ENCODE measurements around the gene KCNG2. TPM values are rescaled to one million over a fixed set of nuclear protein-coding genes. Genes with fewer than 3 reads are reported as not detected.

KCNG2 gene
- total and polyA plus RNA-seq, 4 donors: 0.03 to 0.23 (median 0.08) TPM; not detected in 1

DNA sequence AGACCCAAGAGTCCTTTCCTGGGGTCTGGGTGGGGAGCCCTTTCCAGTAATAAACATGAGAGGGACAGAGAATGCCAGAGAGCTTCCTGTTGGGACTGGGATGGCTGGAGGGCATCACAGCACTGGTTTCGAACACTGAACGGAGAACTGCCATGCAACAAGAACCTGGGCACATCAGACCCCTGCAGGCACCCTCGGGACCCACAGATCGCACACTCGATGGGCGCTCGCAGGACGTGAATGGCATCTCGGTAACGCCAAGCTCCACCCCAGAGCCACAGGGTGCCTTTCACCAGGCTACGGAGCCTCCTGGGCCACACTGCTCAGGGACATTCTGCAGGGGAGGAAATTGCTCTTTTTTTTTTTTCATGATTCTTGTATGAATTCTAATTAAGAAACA, 128.6 kb downstream of the KCNG2 start:
- Histone ChIP-seq H3K27me3 (ENCODE audit: control insufficient read depth in 4 of 4, insufficient read depth in 4 of 4, low read length in 3 of 4) (no peaks in the 10 kb centered on the region), H3K4me1 (ENCODE audit: control insufficient read depth in 4 of 4, insufficient read depth in 4 of 4, low read length in 3 of 4) (peaks cover 0 to 8% (median 2%) of the 10 kb centered on the region in 4 donors), H3K36me3 (ENCODE audit: control insufficient read depth in 4 of 4, insufficient read depth in 3 of 4, low read depth in 1 of 4, low read length in 3 of 4) (peaks cover 0 to 49% (median 38%) of the 10 kb centered on the region in 4 donors), H3K9ac (ENCODE audit: low read depth in 1 of 2, low read length in 2 of 2) (no peak overlapping the region), H3K9me3 (ENCODE audit: control insufficient read depth in 4 of 4, low read length in 3 of 4) (peaks cover 0 to 3% (median 2%) of the 10 kb centered on the region in 4 donors), H3K27ac (ENCODE audit: low read depth in 1 of 2, low read length in 2 of 2) (no peak overlapping the region), H3K4me3 (ENCODE audit: low read depth in 1 of 3, low read length in 3 of 3) (no peak overlapping the region)
- DNase-seq (ENCODE audit: low spot score): peak; percentile 13
- WGBS: 95% methylated on average over 11 of the region's 11 CpGs
- TF ChIP-seq JUND (IDR thresholded peaks at IDR 0.05): no peak
- no peak for TF ChIP-seq RAD21 (IDR thresholded peaks at IDR 0.05)
- TF ChIP-seq NR2F2 (IDR thresholded peaks at IDR 0.05): no peak
- TF ChIP-seq, protein P1, sequence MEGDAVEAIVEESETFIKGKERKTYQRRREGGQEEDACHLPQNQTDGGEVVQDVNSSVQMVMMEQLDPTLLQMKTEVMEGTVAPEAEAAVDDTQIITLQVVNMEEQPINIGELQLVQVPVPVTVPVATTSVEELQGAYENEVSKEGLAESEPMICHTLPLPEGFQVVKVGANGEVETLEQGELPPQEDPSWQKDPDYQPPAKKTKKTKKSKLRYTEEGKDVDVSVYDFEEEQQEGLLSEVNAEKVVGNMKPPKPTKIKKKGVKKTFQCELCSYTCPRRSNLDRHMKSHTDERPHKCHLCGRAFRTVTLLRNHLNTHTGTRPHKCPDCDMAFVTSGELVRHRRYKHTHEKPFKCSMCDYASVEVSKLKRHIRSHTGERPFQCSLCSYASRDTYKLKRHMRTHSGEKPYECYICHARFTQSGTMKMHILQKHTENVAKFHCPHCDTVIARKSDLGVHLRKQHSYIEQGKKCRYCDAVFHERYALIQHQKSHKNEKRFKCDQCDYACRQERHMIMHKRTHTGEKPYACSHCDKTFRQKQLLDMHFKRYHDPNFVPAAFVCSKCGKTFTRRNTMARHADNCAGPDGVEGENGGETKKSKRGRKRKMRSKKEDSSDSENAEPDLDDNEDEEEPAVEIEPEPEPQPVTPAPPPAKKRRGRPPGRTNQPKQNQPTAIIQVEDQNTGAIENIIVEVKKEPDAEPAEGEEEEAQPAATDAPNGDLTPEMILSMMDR (IDR thresholded peaks at IDR 0.05; ENCODE audit: low read depth, low read length, missing input control): no peak
- TF ChIP-seq YY1 (IDR thresholded peaks at IDR 0.05): no peak
- no peak for TF ChIP-seq FOXA2 (IDR thresholded peaks at IDR 0.05)
- no peak for TF ChIP-seq HNF4G (IDR thresholded peaks at IDR 0.05)
- no peak for TF ChIP-seq ZBTB33 (IDR thresholded peaks at IDR 0.05)
- TF ChIP-seq TAF1 (conservative IDR thresholded peaks at IDR 0.05): no peak
- TF ChIP-seq, protein P2, sequence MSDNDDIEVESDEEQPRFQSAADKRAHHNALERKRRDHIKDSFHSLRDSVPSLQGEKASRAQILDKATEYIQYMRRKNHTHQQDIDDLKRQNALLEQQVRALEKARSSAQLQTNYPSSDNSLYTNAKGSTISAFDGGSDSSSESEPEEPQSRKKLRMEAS (IDR thresholded peaks at IDR 0.05): no peak
- no peak for TF ChIP-seq SP1 (IDR thresholded peaks at IDR 0.05)
- TF ChIP-seq EGR1 (IDR thresholded peaks at IDR 0.05; ENCODE audit: low read depth in 2 of 2): no peak
- TF ChIP-seq GABPA (IDR thresholded peaks at IDR 0.05 in 1 of 2, conservative IDR thresholded peaks at IDR 0.05 in 1 of 2): no peak
- TF ChIP-seq FOXA1 (IDR thresholded peaks at IDR 0.05): no peak

DNA sequence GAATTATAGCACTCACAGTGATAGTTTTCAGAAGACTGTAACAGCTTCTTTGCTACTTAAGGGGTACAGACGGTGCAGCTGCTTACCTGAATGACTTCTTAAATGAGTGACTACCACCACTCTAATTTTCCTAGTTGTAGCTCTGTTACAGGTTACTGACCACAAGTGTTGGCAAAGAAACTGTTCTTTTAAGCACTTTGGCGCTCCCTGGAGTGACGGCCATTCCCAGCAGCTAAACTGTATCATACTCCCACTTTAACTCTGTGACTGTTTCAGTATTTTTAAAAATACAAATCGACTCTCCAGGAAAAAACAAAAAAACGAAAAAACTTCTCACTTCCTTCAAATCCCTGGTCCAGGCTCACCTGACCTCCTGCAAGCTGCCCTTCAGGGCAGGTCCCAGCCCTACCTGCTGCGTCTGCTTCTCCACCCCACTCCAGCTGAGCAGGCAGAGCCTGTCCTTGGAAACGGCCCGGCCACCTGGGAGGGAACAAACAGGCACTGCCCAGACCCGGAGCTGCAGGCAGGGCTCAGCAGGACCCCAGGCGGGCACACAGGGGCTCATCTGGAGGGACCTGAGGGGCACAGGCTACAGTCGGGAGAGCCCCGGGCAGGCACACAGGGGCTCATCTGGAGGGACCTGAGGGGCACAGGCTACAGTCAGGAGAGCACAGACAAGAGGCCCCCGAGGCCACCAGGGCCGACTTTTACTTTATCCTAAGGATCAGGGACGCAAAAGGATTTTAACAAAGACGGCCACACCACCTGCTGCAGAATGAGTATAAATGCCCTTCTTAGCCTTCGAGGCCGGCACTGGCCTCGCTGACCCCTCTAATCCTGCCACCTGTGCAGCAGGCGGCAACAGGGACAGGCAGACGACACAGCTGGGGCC, 129.2 kb downstream of the KCNG2 start:
- Histone ChIP-seq H3K27me3 (ENCODE audit: control insufficient read depth in 4 of 4, insufficient read depth in 4 of 4, low read length in 3 of 4) (no peaks in the 10 kb centered on the region), H3K27ac (ENCODE audit: low read depth in 1 of 2, low read length in 2 of 2) (no peak overlapping the region), H3K4me3 (ENCODE audit: low read depth in 1 of 3, low read length in 3 of 3) (no peak overlapping the region), H3K9me3 (ENCODE audit: control insufficient read depth in 4 of 4, low read length in 3 of 4) (peaks cover 0 to 3% (median 2%) of the 10 kb centered on the region in 4 donors), H3K9ac (ENCODE audit: low read depth in 1 of 2, low read length in 2 of 2) (no peak overlapping the region), H3K4me1 (ENCODE audit: control insufficient read depth in 4 of 4, insufficient read depth in 4 of 4, low read length in 3 of 4) (peaks cover 0 to 8% (median 2%) of the 10 kb centered on the region in 4 donors), H3K36me3 (ENCODE audit: control insufficient read depth in 4 of 4, insufficient read depth in 3 of 4, low read depth in 1 of 4, low read length in 3 of 4) (peaks cover 3 to 48% (median 38%) of the 10 kb centered on the region in 4 donors)
- TF ChIP-seq FOXA2 (IDR thresholded peaks at IDR 0.05) (no peak), ATF3 (IDR thresholded peaks at IDR 0.05) (no peak), SP1 (IDR thresholded peaks at IDR 0.05) (no peak), YY1 (IDR thresholded peaks at IDR 0.05) (no peak), HNF4A (conservative IDR thresholded peaks at IDR 0.05) (no peak), RXRA (IDR thresholded peaks at IDR 0.05) (no peak), RAD21 (IDR thresholded peaks at IDR 0.05) (no peak), FOXA1 (IDR thresholded peaks at IDR 0.05) (no peak), GABPA (IDR thresholded peaks at IDR 0.05 in 1 of 2, conservative IDR thresholded peaks at IDR 0.05 in 1 of 2) (no peak)
- TF ChIP-seq, protein P2 (IDR thresholded peaks at IDR 0.05): no peak
- TF ChIP-seq, protein P3, sequence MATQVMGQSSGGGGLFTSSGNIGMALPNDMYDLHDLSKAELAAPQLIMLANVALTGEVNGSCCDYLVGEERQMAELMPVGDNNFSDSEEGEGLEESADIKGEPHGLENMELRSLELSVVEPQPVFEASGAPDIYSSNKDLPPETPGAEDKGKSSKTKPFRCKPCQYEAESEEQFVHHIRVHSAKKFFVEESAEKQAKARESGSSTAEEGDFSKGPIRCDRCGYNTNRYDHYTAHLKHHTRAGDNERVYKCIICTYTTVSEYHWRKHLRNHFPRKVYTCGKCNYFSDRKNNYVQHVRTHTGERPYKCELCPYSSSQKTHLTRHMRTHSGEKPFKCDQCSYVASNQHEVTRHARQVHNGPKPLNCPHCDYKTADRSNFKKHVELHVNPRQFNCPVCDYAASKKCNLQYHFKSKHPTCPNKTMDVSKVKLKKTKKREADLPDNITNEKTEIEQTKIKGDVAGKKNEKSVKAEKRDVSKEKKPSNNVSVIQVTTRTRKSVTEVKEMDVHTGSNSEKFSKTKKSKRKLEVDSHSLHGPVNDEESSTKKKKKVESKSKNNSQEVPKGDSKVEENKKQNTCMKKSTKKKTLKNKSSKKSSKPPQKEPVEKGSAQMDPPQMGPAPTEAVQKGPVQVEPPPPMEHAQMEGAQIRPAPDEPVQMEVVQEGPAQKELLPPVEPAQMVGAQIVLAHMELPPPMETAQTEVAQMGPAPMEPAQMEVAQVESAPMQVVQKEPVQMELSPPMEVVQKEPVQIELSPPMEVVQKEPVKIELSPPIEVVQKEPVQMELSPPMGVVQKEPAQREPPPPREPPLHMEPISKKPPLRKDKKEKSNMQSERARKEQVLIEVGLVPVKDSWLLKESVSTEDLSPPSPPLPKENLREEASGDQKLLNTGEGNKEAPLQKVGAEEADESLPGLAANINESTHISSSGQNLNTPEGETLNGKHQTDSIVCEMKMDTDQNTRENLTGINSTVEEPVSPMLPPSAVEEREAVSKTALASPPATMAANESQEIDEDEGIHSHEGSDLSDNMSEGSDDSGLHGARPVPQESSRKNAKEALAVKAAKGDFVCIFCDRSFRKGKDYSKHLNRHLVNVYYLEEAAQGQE (IDR thresholded peaks at IDR 0.05): no peak
- TF ChIP-seq, protein P1 (IDR thresholded peaks at IDR 0.05; ENCODE audit: low read depth, low read length, missing input control): no peak
- peak; percentile 22 for DNase-seq (ENCODE audit: low spot score)
- 86% methylated on average over 21 of the region's 21 CpGs for WGBS

Data from liver (tissue), 9 donors.